GM18868 (cell line): Measurements from ENCODE around the gene PCNX3.
"Not testable (repeated sequence)": the region's sequence is repeated elsewhere in the genome, so short reads cannot be mapped to it uniquely, and the experiment has no call there.

Experiments used
- ATAC-seq: cut with Tn5 transposase; IDR thresholded peaks from one replicate; pipeline ENCODE4 v1.9.1; 2021; ENCODE audit warnings: mild to moderate bottlenecking, moderate library complexity; ENCODE audit not compliant: unreplicated experiment

Gene PCNX3

GRCh38 chr11:65652511-65653228 lies 37.1 kb downstream of the PCNX3 start:
- ATAC-seq, result peak; percentile 75

GRCh38 chr11:65653229-65654225 lies 38.0 kb downstream of the PCNX3 start:
- ATAC-seq, result no peak

- no peak for ATAC-seq
Measured at GRCh38 chr11:65654375-65655349, 39.1 kb downstream of the PCNX3 start.

- no peak for ATAC-seq
Measured at GRCh38 chr11:65655570-65656332, 40.2 kb downstream of the PCNX3 start.

- no peak for ATAC-seq
Measured at GRCh38 chr11:65657426-65657825, 41.9 kb downstream of the PCNX3 start.

GRCh38 chr11:65658174-65659021 lies 42.8 kb downstream of the PCNX3 start:
- ATAC-seq, result no peak

GRCh38 chr11:65660038-65660437 lies 44.5 kb downstream of the PCNX3 start:
- no peak for ATAC-seq

- ATAC-seq, result not testable (repeated sequence)
Measured at GRCh38 chr11:65660908-65661307, 45.3 kb downstream of the PCNX3 start.

- ATAC-seq, result no peak
Measured at GRCh38 chr11:65661599-65662246, 46.1 kb downstream of the PCNX3 start.

GRCh38 chr11:65662247-65662798 lies 46.7 kb downstream of the PCNX3 start:
- peak; percentile 11 for ATAC-seq

- peak; percentile 81 for ATAC-seq
Measured at GRCh38 chr11:65662799-65663638, 47.4 kb downstream of the PCNX3 start, which contains the start of gene RELA. TSS of gene RELA (minus strand) at chr11:65662916. CDS start at chr11:65662832, 84 bp downstream.

- ATAC-seq, result peak; percentile 24
Measured at GRCh38 chr11:65663639-65664200, 48.1 kb downstream of the PCNX3 start.

GRCh38 chr11:65672180-65672860 lies 56.7 kb downstream of the PCNX3 start:
- no peak for ATAC-seq

- ATAC-seq, result no peak
Measured at GRCh38 chr11:65672982-65673381, 57.4 kb downstream of the PCNX3 start.

GRCh38 chr11:65680192-65680743 lies 64.7 kb downstream of the PCNX3 start:
- no peak for ATAC-seq

GRCh38 chr11:65683480-65683879 lies 67.9 kb downstream of the PCNX3 start:
- not testable (repeated sequence) for ATAC-seq
